Measurements from ENCODE around the gene RBM47. TPM values are rescaled to one million over a fixed set of nuclear protein-coding genes. Genes with fewer than 3 reads are reported as not detected.

The RBM47 gene
- total RNA-seq, 5 donors from 2014 or later (not counting 1 experiment from before 2014, with no cell fraction given) = 0.19 to 1.3 (median 0.79) TPM

DNA sequence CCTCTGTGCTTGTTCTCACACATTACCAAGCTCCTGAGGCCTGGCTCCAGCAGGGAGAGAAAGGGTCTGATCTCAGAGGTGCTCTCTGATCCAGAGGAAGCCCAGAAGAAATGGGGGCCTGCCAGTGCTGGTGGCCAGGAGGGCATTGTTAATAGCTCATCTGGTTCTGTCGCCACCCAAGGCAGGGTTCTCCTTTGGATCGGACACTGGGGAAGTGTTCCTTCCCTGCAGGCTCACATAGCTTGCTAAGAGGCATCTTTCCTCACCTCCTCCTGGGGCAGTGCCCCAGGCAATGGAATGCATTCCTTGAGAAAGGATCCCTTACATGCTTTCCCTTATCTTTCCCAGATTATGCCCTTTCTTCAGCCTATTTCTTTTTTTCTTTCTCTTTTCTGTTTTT, 53.8 kb downstream of the RBM47 start:
- no peak overlapping the region for H3K27ac Mint-ChIP-seq
- Histone ChIP-seq H3K27me3 (replicated peaks in 1 of 2; ENCODE audit: control insufficient read depth in 2 of 2, extremely low read depth in 1 of 2, insufficient read depth in 2 of 2, low read length in 1 of 2) (no peaks in the 10 kb centered on the region), H3K4me3 (ENCODE audit: control insufficient read depth in 1 of 2, extremely low read depth in 1 of 2, low read length in 1 of 2) (no peak overlapping the region), H3K36me3 (ENCODE audit: control insufficient read depth in 2 of 2, extremely low read depth in 1 of 2, insufficient read depth in 1 of 2, low read length in 1 of 2) (no peaks in the 10 kb centered on the region), H3K9me3 (no peaks in the 10 kb centered on the region), H3K4me1 (ENCODE audit: control insufficient read depth in 1 of 2, extremely low read depth in 1 of 2, insufficient read depth in 2 of 2, low read length in 2 of 2) (peaks cover 0 to 4% of the 10 kb centered on the region in 2 experiments), H3K27ac (ENCODE audit: low read length) (no peak overlapping the region)
- CTCF ChIA-PET = interaction anchor here in 1 of 2 donors (0.6 kb wide), 1 partner anchor 80 kb away, joined by 3 read pairs; no protein-coding TSS in a partner anchor
- peaks cover 0 to 4% of the 10 kb centered on the region in 2 donors for H3K27me3 Mint-ChIP-seq
- POLR2A ChIA-PET = no interaction called here
- peaks cover 16 to 33% (median 16%) of the 10 kb centered on the region in 3 donors for H3K4me1 Mint-ChIP-seq
- no peaks in the 10 kb centered on the region for H3K36me3 Mint-ChIP-seq
- H3K9me3 Mint-ChIP-seq = no peaks in the 10 kb centered on the region
- DNase-seq (no peak), ATAC-seq (replicated peaks in 1 of 4) (no peak)
- 100% methylated on average over 2 of the region's 2 CpGs for WGBS (ENCODE audit: insufficient coverage)
- no peak overlapping the region for H3K4me3 Mint-ChIP-seq

DNA sequence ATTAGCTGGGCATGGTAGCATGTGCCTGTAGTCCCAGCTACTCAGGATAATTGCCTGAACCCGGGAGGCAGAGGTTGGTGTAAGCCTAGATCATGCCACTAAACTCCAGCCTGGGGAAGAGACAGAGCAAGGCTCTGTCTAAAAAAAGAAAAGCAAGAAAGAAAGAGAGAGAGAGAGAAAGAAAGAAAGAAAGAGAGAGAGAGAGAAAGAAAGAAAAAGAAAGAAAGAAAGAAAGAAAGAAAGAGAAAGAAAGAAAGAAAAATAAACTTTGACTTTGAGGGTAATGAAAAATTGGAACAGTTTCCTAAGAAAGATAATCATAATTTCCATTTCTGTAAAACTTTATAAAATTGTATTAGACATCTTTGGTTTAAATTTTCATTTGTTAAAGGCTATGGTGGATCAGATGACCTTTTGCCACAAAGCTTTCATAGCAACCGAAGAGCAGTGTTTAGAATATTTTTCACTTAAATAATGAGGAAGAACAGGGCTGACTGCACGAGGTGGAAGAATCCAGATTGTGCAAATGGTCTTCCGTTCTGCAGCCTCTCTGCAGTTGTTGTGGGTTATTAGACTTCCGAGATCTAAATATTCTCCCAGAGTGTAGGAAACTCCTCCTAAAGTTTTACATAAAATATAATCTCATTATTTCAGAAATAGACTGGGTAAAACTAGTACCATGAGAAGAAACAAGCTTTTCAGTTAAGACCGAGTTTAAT, 55.9 kb downstream of the RBM47 start:
- ChIA-PET CTCF (interaction anchor here in 1 of 2 donors (0.6 kb wide), 1 partner anchor 178 kb away, joined by 3 read pairs; no protein-coding TSS in a partner anchor), POLR2A (no interaction called here)
- H3K27me3 ChIP-seq (replicated peaks in 1 of 2; ENCODE audit: control insufficient read depth in 2 of 2, extremely low read depth in 1 of 2, insufficient read depth in 2 of 2, low read length in 1 of 2) = no peaks in the 10 kb centered on the region
- no peak overlapping the region for H3K27ac Mint-ChIP-seq
- peaks cover 16 to 33% (median 16%) of the 10 kb centered on the region in 3 donors for H3K4me1 Mint-ChIP-seq
- 89% methylated on average over 1 of the region's 6 CpGs for WGBS (ENCODE audit: insufficient coverage)
- H3K4me3 Mint-ChIP-seq = peak overlapping the region in 1 of 3 donors; percentile 49
- peaks cover 0 to 5% of the 10 kb centered on the region in 2 donors for H3K27me3 Mint-ChIP-seq
- no peak overlapping the region for H3K4me3 ChIP-seq (ENCODE audit: control insufficient read depth in 1 of 2, extremely low read depth in 1 of 2, low read length in 1 of 2)
- H3K27ac ChIP-seq (ENCODE audit: low read length) = no peak overlapping the region
- H3K36me3 Mint-ChIP-seq = no peaks in the 10 kb centered on the region
- no peaks in the 10 kb centered on the region for H3K36me3 ChIP-seq (ENCODE audit: control insufficient read depth in 2 of 2, extremely low read depth in 1 of 2, insufficient read depth in 1 of 2, low read length in 1 of 2)
- H3K9me3 Mint-ChIP-seq = no peaks in the 10 kb centered on the region
- peaks cover 0 to 4% of the 10 kb centered on the region in 2 experiments for H3K4me1 ChIP-seq (ENCODE audit: control insufficient read depth in 1 of 2, extremely low read depth in 1 of 2, insufficient read depth in 2 of 2, low read length in 2 of 2)
- no peak for DNase-seq
- ATAC-seq (replicated peaks in 1 of 4) = no peak
- H3K9me3 ChIP-seq = no peaks in the 10 kb centered on the region

DNA sequence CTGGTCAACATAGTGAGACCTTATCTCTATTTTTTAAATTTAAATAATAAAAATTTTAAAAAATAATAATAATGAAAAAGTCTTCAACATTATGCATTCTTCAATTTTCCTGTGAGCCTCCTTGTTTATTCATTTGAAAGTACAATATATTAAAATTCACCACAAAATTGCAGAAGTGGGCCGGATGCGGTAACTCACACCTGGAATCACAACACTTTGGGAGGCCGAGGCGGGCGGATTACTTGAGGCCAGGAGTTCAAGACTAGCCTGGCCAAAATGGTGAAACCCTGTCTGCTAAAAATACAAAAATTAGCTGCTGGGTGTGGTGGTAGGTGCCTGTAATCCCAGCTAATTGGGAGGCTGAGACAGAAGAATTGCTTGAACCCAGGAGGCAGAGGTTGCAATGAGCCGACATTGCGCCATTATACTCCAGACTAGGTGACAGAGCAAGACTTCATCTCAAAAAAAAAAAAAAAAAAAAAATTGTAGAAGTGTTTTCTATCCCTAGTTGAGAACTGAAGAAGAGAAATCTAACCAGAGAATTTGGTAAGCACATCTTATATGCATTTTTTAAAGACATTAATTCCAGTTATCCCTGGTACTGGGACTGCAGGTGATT, 56.9 kb downstream of the RBM47 start:
- Mint-ChIP-seq H3K9me3 (no peaks in the 10 kb centered on the region), H3K27ac (no peak overlapping the region), H3K4me3 (no peak overlapping the region), H3K4me1 (peaks cover 16 to 33% (median 16%) of the 10 kb centered on the region in 3 donors), H3K27me3 (peaks cover 0 to 5% of the 10 kb centered on the region in 2 donors), H3K36me3 (no peaks in the 10 kb centered on the region)
- no peak overlapping the region for H3K27ac ChIP-seq (ENCODE audit: low read length)
- H3K4me1 ChIP-seq (ENCODE audit: control insufficient read depth in 1 of 2, extremely low read depth in 1 of 2, insufficient read depth in 2 of 2, low read length in 2 of 2) = peaks cover 0 to 4% of the 10 kb centered on the region in 2 experiments
- ATAC-seq (replicated peaks in 1 of 4) (no peak), DNase-seq (no peak)
- no peaks in the 10 kb centered on the region for H3K27me3 ChIP-seq (replicated peaks in 1 of 2; ENCODE audit: control insufficient read depth in 2 of 2, extremely low read depth in 1 of 2, insufficient read depth in 2 of 2, low read length in 1 of 2)
- CTCF ChIA-PET = no interaction called here
- H3K9me3 ChIP-seq = no peaks in the 10 kb centered on the region
- H3K4me3 ChIP-seq (ENCODE audit: control insufficient read depth in 1 of 2, extremely low read depth in 1 of 2, low read length in 1 of 2) = no peak overlapping the region
- 80% methylated on average over 1 of the region's 7 CpGs for WGBS (ENCODE audit: insufficient coverage)
- POLR2A ChIA-PET = no interaction called here
- no peaks in the 10 kb centered on the region for H3K36me3 ChIP-seq (ENCODE audit: control insufficient read depth in 2 of 2, extremely low read depth in 1 of 2, insufficient read depth in 1 of 2, low read length in 1 of 2)

DNA sequence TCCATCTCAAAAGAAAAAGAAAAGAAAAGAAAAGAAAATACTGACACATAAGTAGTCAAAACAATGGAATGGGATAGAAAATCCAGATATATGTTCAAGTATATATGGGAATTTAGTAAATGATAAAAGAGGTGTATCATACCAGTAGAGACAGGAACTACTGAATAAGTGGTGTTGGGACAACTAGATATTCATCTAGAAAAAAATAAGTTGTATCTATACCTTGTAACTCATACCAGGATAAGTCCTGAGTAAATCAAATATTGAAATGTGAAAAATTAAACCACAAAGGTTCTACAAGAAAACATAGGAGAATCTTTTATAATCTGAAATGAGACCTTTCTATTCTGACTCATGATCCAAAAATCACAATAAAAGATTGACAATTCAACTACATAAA, 58.5 kb downstream of the RBM47 start:
- no peak for ATAC-seq (replicated peaks in 1 of 4)
- CTCF ChIA-PET = no interaction called here
- no peak overlapping the region for H3K27ac Mint-ChIP-seq

DNA sequence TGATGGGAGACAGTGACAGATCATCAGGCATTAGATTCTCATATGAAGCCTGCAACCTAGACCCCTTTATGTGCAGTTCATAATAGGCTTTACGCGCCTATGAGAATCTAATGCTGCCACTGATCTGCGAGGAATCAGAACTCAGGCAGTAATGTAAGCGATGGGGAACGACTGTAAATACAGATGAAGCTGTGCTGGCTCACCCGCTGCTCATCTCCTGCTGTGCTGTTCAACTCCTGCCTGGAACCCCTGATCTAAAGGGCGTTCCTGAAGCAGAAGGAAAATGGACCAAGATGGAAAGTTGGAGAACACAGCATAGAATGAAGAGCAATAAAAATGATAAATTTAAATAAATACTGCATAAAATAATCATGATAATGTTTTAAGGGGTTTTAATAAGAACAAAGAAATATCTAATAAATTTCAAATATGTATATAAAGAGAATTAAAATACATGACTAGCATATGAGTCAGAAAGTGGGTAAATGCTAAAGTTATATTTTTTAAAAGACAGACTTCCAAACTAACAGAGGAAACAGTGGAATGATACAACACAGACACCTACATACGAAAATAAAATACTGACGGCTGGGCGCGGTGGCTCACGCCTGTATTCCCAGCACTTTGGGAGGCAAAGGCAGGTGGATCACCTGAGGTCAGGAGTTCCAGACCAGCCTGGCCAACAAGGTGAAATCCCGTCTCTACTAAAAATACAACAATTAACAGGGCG, 59.2 kb downstream of the RBM47 start:
- no peaks in the 10 kb centered on the region for H3K9me3 Mint-ChIP-seq
- Histone ChIP-seq H3K36me3 (ENCODE audit: control insufficient read depth in 2 of 2, extremely low read depth in 1 of 2, insufficient read depth in 1 of 2, low read length in 1 of 2) (no peaks in the 10 kb centered on the region), H3K27me3 (replicated peaks in 1 of 2; ENCODE audit: control insufficient read depth in 2 of 2, extremely low read depth in 1 of 2, insufficient read depth in 2 of 2, low read length in 1 of 2) (no peaks in the 10 kb centered on the region), H3K4me3 (ENCODE audit: control insufficient read depth in 1 of 2, extremely low read depth in 1 of 2, low read length in 1 of 2) (no peak overlapping the region), H3K27ac (ENCODE audit: low read length) (no peak overlapping the region), H3K9me3 (no peaks in the 10 kb centered on the region), H3K4me1 (ENCODE audit: control insufficient read depth in 1 of 2, extremely low read depth in 1 of 2, insufficient read depth in 2 of 2, low read length in 2 of 2) (no peaks in the 10 kb centered on the region)
- no peaks in the 10 kb centered on the region for H3K36me3 Mint-ChIP-seq
- peaks cover 3 to 13% (median 4%) of the 10 kb centered on the region in 3 donors for H3K4me1 Mint-ChIP-seq
- H3K27me3 Mint-ChIP-seq = peaks cover 5% of the 10 kb centered on the region in 2 donors
- POLR2A ChIA-PET = no interaction called here
- no peak overlapping the region for H3K4me3 Mint-ChIP-seq
- no peak for DNase-seq
- 89% methylated on average over 8 of the region's 14 CpGs for WGBS (ENCODE audit: insufficient coverage)
- H3K27ac Mint-ChIP-seq = no peak overlapping the region
- CTCF ChIA-PET = no interaction called here
- ATAC-seq (replicated peaks in 1 of 4) = no peak

More for the DNA sequence above, 58.5 kb downstream of the RBM47 start:
- Histone ChIP-seq H3K4me3 (ENCODE audit: control insufficient read depth in 1 of 2, extremely low read depth in 1 of 2, low read length in 1 of 2) (no peak overlapping the region), H3K27ac (ENCODE audit: low read length) (no peak overlapping the region), H3K9me3 (no peaks in the 10 kb centered on the region), H3K27me3 (replicated peaks in 1 of 2; ENCODE audit: control insufficient read depth in 2 of 2, extremely low read depth in 1 of 2, insufficient read depth in 2 of 2, low read length in 1 of 2) (no peaks in the 10 kb centered on the region), H3K4me1 (ENCODE audit: control insufficient read depth in 1 of 2, extremely low read depth in 1 of 2, insufficient read depth in 2 of 2, low read length in 2 of 2) (no peaks in the 10 kb centered on the region), H3K36me3 (ENCODE audit: control insufficient read depth in 2 of 2, extremely low read depth in 1 of 2, insufficient read depth in 1 of 2, low read length in 1 of 2) (no peaks in the 10 kb centered on the region)
- H3K4me3 Mint-ChIP-seq = no peak overlapping the region
- peaks cover 3 to 17% (median 4%) of the 10 kb centered on the region in 3 donors for H3K4me1 Mint-ChIP-seq
- POLR2A ChIA-PET = no interaction called here
- no peaks in the 10 kb centered on the region for H3K36me3 Mint-ChIP-seq
- no peak for DNase-seq
- H3K27me3 Mint-ChIP-seq = peaks cover 0 to 5% of the 10 kb centered on the region in 2 donors
- H3K9me3 Mint-ChIP-seq = no peaks in the 10 kb centered on the region

DNA sequence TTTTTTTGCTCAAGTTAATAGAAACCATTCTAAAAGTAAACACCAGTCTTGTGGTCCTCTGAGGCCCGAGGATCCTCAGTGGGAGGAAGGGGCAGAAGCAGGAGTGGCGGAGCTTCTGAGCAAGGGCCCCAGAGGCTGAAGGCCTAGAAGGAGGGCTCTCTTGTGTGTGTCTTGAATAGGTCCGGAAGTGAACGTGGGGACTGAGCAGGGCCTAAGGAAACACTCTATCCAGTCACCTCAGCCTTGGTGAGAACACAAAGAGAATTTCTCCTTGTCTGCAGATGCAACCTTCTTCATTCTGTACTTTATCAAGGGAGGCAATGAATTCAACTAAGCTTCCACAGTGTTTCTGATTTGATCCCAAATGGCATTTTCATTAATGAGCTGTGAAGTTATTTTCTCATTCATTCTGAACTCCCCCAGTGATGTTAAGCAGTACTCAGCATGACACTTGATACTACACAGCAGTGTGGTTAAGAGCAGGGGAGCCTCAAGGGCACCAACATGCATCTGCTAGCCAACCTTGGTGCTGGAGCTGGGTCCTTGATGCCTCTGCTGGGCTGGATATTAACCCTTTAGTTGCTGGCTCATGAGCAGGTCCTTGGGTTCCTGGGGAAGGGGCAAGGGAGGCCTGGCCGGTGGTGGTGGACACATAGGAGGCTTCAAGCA, 64.7 kb downstream of the RBM47 start:
- no peak overlapping the region for H3K27ac ChIP-seq (ENCODE audit: low read length)
- H3K4me3 ChIP-seq (ENCODE audit: control insufficient read depth in 1 of 2, extremely low read depth in 1 of 2, low read length in 1 of 2) = no peak overlapping the region
- DNase-seq (no peak), ATAC-seq (replicated peaks in 1 of 4) (no peak)
- Mint-ChIP-seq H3K36me3 (no peaks in the 10 kb centered on the region), H3K27me3 (peaks cover 1 to 5% of the 10 kb centered on the region in 2 donors), H3K27ac (no peak overlapping the region), H3K9me3 (no peaks in the 10 kb centered on the region), H3K4me1 (no peaks in the 10 kb centered on the region), H3K4me3 (no peak overlapping the region)
- H3K9me3 ChIP-seq = no peaks in the 10 kb centered on the region
- POLR2A ChIA-PET = no interaction called here
- no peaks in the 10 kb centered on the region for H3K4me1 ChIP-seq (ENCODE audit: control insufficient read depth in 1 of 2, extremely low read depth in 1 of 2, insufficient read depth in 2 of 2, low read length in 2 of 2)
- peaks cover 0 to 3% of the 10 kb centered on the region in 2 experiments for H3K27me3 ChIP-seq (replicated peaks in 1 of 2; ENCODE audit: control insufficient read depth in 2 of 2, extremely low read depth in 1 of 2, insufficient read depth in 2 of 2, low read length in 1 of 2)
- 90% methylated on average over 2 of the region's 5 CpGs for WGBS (ENCODE audit: insufficient coverage)
- CTCF ChIA-PET = interaction anchor here in 1 of 2 donors (0.6 kb wide), 1 partner anchor 33 kb away, joined by 3 read pairs; no protein-coding TSS in a partner anchor
- no peaks in the 10 kb centered on the region for H3K36me3 ChIP-seq (ENCODE audit: control insufficient read depth in 2 of 2, extremely low read depth in 1 of 2, insufficient read depth in 1 of 2, low read length in 1 of 2)
